ENCODE results near the gene VSTM2B.

Gene VSTM2B

DNA sequence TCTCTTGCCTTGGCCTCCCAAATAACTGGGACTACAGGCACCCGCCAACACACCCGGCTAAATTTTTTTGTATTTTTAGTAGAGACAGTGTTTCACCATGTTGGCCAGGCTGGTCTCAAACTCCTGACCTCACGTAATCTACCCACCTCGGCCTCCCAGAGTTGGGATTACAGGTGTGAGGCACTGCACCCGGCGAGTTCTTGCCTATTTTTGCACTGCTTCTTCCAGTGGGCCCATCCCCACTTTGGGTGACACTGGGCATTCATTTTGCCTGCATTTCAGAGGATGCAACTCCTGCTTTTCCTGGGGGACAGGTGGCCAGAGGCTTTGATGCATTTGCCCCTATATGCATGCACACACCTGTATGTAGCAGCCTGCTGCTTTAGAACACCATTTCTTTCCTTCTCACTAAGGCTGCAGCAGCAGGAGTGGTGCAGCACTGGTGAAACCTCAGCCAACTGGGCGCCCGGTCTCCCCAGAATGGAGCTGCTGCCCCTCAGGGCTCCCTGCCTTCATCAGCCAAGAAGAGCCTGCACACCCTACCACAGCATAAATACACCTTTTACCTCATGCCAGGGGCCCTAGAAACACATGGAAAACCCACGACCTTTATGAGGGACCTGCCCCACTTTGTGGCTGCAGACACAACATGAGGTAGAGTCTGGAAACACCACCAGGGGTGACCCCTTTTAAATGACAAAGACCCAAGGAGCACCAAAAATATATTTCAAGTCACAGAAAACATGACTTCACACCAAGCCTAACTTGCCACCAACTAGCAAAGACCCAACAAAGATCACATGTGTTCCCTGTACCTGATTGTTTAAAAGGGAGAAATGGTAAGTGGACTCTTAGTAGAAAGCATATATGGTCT lies 43.5 kb downstream of the VSTM2B start:
- DNase-seq = no peak

DNA sequence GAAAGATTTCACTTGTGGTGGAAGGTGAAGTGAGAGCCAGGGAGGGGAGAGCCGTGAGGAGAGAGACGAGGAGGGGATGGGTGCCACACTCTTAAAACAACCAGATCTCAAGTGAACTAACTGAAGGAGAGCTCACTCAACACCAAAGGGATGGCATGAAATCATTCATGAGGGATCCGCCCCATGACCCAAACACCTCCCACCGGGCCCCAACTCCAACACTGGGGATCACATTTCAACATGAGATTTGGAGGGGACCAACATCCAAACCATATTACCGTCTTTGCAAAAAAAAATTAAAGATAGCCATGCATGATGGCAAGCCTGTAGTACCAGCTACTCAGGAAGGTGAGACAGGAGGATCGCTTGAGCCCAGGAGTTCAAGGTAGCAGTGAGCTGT lies 45.4 kb downstream of the VSTM2B start:
- no peak for DNase-seq

DNA sequence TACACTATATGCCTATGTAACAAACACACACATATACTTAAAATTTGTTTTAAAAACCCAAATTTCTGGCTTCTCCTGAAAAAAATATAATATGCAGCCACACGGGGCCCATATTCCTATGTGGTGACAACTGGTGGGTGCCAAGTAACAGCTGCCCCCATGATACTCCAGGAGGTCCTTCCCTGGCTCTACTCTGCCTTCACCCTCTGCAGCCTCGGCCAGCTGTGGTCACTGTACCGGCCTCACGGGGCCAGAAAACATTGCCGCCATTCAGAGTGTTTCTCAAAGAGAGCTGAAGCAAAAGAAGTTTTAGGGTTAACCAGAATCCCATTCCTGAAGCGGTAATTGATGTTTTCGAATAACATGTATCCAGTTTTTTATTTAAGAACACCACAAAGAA lies 47.7 kb downstream of the VSTM2B start:
- DNase-seq = no peak

DNA sequence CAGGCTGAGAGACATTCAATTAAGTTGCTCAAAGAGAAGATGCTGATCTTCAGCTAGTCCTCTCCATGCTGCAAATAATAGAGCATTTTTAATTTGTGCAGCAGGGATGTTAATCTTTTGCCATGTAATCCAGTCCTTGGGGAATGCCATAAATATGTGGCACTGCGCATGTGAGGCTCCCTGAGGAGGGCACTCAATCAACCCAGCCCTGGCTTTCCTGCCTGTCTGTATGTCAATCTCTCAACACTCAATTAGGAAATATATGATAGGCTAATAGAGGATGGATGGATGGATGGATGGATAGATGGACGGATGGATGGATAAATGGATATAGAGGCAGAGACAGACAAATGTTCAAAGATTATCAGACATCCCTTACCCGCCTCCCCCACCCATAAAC lies 48.7 kb downstream of the VSTM2B start:
- no peak for DNase-seq

DNA sequence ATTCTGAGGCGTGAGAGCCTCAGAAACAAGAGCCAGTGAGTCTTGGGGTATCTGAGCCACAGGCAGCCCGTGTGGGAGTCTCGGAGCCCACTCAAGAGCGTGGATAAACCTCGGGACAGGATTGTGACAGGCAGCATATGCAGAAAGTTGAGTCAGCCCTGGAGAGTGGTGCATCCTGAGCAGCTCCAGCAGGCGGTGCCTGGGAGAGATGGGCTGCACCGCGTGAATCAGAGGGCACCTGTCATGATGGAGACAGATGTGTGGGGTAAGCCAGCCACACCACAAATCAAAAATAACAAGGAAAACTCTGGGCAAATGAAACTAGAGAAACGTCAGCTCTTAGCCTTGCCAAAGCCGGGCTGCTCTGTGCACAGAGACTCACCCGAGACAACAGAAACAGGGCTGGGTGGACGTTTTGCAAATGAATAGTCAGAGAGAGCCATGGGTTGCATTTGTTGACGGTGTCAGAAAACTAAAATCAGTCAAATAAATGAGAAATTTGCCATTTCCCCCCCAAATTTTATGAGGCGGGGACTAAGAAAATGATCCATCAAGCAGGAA lies 50.3 kb downstream of the VSTM2B start:
- DNase-seq = no peak

DNA sequence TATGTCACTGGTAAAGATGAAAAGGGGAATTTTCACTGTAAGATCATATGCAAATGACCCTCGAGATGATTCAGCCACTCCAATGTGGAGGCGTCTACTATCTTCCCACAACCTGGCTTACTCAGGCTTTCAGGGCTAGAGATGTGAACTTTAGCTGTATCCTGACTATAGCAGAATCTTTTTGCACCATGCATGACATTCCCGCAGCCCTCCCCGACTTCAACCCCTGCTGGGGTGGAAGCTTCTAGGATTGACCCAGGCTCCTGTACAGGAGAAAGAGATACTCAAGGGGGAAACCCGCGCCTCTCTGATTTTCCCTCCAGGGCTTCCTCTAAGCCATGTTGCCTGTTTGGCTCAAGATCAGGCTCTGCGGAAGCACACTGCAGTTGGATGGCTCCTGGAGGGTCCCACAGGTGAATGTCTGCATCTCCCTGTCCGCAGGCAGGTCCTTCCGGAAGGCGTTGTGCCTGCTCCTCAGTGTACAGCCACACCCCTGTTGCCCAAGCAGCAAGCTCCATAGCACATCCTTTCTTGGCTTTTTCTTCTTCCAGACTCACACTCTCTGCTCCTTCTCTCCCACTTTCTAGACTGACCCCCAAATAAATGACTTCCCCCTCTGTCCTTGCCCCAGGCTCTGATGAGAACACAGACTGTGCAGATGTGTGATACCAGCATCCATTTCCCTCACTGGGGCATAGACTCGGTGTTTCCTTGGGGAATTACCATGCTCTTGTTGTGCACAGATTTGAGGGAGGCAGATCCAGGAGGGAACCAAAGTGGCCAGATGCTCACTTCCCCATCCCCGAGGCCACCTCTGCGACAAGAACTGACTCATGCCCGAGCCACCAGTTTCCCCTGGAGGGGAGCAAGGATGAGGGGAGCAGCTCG lies 51.2 kb downstream of the VSTM2B start:
- no peak for DNase-seq

DNA sequence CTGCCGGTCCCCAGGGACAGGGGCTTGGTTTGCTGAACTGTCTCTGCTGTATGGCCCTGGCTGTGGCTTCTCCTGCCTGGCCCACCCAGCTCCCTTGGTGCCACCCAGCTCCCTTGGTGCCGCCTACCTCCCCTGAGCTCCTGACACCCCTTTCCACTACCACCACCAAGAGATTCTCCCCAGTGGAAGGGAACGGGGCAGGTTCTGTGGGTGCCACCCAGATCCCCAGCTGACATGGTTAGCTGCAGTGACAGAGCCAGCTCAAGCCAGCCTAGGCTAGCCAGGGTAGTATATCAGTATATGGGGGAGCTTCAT lies 51.8 kb downstream of the VSTM2B start:
- DNase-seq = no peak

DNA sequence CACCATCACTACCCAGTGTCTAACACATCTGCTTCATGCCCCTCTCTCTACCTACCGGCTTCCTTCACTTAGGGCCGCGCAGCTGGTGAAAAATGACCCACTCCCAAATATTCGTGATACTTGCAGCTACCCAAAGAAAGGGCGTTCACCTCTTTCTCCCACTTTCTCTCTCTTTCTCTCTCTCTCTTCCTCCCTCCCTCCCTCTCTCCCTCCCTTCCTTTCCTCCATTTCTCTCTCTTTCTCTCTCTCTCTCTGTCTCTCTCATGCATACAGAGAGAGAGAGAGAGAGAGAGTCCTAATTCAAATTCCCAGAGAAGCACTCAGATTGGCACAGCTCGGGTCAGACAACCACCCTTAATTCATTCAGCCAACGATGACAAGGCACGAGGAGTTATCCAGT lies 52.6 kb downstream of the VSTM2B start:
- no peak for DNase-seq

DNA sequence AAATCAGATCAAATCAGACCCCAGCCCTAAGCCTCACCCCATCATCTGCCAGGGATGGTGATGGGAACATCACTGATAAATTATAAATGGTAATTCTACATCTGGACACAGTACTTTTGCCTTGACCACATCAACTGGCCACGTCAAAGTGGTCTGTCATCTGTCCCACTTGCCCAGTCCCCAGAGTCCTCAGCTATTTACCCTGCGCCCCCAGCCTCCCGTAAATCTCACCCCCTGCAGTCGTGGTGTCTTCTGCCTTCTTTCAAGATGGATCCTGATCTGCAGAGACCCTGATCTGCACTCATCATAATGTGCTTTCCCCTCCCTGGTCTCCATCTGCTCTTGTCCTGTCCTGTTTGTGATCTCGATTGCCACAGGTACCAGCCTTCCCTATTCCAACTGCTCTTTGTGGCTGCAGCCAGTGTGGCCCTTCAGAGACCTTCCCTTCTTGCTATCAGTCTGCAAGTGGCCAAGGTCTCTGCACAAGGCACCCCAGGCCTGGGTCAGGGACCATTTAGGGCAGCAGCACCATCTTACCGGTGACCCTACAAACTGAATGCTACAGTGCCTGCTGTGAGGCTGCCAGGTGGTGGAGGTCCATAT lies 53.6 kb downstream of the VSTM2B start:
- DNase-seq = no peak

DNA sequence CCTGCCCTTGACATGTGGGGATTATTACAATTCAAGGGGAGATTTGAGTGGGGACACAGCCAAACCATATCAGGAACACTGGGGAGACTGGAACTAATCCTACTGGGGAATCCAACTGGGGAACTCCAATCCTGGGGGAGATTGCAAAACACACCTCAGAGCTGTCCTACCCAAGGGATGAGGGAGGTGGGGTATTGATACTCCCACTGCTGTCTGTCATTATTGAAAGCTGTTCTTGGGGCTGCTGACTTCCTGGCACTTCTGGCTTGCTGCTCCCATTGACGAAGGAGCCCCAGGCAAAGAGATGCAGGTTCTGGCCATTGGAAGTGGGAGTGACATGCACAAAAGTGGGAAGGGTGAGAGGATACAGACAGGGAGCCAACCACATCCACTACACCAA lies 55.6 kb downstream of the VSTM2B start:
- no peak for DNase-seq

DNA sequence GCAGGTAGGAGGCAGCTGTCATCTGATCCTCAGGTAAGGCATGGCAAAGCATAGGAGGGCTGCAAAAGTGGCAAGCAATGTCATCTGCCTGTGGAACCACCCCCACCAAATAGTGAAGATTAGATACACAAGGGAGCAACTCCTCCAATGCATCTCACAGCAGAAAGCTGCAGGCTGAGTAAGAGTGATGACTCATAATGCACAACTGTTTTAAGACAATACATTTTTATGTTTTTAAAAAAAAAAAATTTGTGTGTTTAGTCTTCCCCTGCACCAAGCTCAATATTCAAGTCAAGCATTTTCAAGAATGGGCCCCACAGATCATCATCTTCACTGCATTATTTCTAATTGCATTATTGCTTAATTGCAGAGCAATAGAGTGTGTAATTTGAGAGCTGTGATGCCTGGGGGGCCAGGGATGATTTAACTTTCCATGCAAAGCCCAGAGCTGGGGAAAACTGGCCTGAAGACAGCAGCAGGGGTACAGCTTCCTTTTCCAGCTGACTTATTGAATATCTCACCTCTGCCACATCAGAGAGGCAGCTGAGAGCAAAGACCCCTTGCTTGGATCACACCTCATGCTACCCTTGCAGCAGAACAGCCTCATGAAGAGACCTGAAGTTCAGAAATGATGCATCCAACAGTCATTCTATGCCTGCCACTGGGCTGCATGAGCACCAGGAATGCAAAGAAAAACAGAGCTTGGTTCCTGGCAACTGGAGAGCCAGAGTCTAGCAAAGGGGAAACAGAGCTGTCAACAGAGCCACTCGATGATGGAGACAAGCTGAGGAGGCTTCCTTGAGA lies 57.6 kb downstream of the VSTM2B start:
- no peak for DNase-seq

DNA sequence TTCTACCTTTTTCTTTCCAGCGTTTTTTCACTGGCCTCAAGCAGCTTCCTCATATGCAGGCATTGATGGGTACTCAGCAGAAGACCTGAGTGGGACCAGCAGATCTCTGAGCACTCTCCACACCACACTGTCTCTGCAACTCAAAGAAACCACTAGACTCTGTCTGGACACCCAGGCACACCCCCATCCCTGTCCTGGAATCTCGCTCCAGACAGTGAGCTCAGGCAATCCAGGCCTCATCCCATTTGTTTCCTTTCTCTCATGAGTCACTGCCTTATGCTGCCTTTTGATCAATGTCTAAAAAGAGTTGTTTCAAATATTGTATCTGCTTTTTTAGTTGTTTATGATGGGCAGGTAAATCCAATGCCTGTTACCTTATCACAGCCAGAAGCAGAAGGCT lies 60.6 kb downstream of the VSTM2B start:
- DNase-seq = no peak

DNA sequence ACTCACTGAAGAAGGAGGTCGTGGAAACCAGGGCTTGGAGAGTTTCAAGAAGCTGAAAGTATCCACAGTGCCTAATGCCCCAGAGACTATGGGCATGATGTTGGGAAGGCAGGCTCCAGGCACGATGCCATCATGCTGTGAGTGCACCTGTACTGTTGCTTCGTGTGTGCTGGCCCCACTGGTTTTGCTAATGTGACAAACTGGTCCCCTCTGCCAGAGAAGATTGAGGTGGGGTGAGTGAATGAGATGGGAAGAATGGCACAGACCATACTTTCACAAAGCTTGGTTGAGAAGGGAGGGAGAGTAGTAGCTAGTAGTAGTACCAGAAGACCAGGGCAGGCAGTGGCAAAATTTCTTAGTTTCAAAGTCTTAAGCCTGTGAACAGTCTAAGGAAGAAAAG lies 61.3 kb downstream of the VSTM2B start:
- no peak for DNase-seq

DNA sequence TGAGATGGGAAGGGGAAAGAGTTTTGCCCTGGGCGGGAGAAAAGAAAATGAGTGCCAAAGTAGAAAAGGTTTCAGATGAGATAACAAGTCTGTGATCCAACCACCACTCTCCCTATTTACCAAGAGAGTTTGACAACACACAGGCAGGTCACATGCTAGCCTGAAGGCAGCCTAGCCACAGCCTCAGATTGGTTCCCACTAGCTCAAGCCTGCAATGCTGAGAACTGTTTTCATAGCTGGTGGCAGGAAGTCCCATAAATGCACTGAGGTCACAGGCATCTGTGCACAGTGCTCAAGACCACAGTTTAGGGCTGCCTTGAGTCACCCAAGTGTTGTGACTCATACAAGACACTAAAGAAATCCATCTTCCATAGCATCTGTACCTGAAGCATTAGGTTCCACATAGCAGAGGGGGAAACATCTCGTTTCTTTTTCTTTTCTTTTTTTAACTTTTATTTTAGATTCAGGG lies 61.8 kb downstream of the VSTM2B start:
- DNase-seq = no peak

DNA sequence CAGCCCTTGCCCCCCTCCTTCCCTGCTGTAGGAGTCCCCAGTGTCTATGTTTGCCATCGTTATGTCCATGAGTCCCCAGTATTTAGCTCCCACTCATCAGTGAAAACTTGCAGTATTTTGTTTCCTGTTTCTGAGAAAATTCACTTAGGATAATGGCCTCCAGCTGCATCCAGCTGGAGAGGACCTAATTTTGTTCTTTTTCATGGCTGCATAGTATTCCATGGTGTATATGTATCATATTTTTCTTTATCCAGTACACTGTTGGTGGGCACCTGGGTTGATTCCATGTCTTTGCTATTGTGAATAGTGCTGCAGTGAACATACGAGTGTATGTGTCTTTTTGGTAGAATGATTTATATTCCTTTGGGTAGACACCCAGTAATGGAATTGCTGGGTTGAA lies 62.3 kb downstream of the VSTM2B start:
- no peak for DNase-seq

DNA sequence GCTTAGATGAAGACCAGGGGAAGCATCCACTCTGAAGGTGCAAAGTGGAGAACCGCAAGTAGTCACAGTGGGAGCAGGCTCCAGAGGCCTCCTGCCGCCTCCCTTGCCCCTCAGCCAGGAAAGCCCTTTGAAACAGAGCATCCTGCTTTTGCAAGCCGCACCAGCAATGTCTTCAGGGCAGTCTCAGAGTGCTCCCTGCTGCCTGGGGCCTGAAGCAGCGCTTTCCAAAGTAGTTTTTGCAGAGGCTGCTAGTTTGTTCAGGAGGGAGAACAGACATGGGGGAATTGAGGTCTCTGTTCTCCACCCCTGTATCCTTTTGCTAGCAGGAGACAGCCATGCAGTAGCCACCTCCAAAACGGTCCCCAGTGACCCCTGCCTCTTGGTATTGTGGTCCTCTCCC lies 64.5 kb downstream of the VSTM2B start:
- no peak for DNase-seq

DNA sequence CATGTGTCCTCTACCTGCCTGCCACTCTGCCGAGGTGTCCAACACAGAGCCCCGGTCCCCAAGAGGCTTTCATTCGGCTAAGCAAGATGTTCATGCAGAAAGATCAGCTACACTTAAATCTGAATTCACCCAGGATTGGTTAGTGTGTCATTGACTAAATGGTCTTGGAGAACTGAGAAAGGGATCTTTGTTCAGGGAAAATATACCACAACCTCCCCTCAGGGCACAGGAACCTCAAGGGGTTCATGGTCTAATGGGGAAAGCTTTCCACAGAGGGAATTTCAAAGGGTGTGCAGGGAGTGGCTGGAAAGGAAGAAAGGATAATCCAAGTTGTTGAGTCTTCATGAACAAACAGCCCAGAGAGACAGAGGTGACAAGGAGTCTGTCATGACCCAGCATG lies 65.9 kb downstream of the VSTM2B start:
- no peak for DNase-seq

DNA sequence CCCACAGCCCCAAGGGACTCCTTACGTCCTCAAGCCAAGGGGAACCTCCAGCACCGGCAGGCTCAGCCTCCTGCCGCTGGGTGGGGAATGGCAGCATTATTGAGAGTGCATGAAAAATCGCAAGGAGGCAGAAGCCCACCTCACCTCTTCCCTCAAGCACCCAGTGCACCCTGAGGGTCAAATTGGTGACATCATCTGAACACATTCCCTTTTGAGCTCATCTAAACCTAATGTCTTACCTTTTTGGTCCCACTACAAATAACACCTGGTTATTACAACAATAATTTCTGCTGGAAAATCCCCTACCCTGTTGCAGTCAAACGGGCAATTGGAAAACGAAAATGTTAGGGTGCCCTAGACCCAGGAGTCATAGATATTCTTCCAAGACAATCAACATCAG lies 68.1 kb downstream of the VSTM2B start:
- no peak for DNase-seq

DNA sequence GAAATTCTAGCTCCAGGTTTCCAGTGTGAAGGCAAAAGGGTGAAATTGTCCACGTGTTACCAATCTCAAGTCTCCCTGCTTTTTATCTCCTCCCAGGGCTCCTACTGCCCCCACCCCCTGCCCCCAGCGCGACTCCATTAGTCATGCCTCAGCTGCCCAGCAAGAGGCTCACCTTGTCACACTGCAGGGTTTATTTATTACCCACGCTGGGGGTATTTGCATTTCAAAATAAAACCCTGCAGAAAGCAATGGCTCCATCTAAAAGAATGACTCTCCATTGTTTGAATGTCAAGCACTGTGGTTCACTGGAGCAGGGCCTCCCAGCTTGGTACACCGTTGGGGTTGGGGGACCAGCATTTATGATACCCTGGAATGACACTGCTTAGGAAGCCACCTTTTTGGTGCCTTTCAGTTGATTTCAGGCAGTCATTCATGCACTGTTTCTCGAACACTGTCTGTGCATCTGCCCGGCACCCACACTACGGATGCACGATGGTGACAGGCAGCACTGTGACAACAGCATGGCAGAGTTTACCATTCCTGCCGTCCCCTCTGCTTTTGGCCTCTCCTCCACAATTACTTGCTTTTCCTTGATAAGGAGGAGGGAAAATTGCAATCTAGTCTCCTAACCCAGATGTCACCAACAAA lies 70.4 kb downstream of the VSTM2B start:
- peak; percentile 68 for DNase-seq

DNA sequence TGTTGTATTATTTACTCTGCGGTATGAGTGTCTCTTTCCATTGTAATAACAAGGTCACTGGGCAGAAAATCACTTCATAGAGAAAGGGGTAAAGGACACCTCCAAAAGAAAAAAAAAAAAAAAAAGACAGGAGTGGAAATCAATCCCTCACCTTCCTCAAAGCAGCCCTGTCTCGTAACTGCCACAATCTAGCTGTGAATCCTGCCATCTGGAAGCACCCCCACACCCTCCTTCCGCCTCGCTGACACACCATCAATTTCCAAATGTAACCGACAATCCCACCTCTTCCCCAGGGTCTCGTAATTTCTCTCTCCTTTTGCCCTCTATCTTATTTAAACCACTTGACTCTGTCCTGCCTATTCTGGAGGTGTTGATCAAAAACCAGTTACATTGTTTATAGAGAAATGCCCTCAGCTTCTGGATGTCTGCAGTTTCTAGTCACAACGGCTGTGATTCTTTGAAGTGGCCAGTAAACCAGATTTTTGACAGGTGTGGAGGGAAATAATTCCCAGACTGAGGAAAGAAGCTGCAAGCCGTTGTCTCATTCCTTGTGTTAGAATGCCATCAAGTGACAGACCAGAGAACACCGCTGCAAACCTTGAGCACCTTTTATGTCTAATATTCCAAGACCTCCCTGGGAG lies 71.2 kb downstream of the VSTM2B start:
- peak; percentile 73 for DNase-seq

DNA sequence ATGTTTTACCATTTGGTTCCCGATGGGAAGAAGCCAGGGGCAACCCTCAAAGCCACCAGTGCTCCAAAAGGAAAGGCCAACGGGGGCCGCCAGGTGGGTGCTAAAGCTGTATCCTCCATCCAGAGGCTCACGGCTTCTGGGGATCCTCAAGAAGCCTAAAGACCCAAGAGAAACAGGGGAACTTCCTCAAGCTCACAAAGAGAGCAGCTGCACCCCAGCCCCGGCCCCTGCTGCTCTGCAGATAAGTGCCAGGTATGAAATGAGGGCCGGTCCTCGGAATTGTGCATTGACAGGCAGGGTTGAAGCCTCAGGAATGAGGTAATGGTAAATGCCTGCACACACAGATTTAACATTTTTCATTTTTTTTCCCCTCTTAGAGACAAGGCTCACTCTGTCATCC lies 72.2 kb downstream of the VSTM2B start:
- DNase-seq = no peak

DNA sequence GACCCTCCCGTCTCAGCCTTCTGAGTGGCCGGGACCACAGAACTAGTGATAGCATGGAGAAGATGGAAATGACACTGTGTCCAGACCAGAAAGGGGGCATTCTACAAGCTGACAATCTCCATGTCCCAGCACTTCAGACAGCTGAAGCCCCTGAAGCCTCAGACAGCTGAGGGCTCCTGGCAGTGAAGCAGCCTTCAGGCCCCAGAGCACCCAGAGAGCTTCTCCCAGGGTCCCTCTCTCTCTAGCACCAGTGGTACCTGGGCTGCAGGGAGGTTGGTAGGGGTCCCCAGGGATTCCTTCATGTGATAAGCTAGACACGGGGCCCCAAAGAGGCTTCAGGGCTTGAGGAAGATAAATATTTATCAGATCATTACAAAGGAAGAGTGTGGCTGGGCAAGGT lies 72.7 kb downstream of the VSTM2B start:
- DNase-seq = no peak

Data from NCI-H2029 (cell line).